Neural cell (in vitro differentiated cells): ENCODE data around the gene RAVER2.

Experiments
- EZH2 ChIP-seq: fragments of 200-600, 300-800 bp; shearing (Covaris generic), sonication (generic); IDR thresholded peaks from 2 replicates; pipeline ENCODE4 v1.6.1; 2014; ENCODE audit warnings: antibody characterized with exemption, low read length, borderline replicate concordance, mild to moderate bottlenecking; ENCODE audit not compliant: insufficient read depth, poor library complexity, severe bottlenecking
- MXI1 ChIP-seq: fragments of 450-650 bp; conservative IDR thresholded peaks from 2 replicates; pipeline ENCODE4 v1.6.1; 2014; ENCODE audit warnings: antibody characterized with exemption, mild to moderate bottlenecking; ENCODE audit not compliant: poor library complexity, severe bottlenecking
- RAD21 ChIP-seq: fragments of 450-650 bp; conservative IDR thresholded peaks from 2 replicates; pipeline ENCODE4 v1.6.1; 2014; ENCODE audit warnings: antibody characterized with exemption, mild to moderate bottlenecking, moderate library complexity
- TF ChIP-seq, protein P1 (sequence below): fragments of 450-650 bp; IDR thresholded peaks from 2 replicates; pipeline ENCODE4 v1.5.1; 2014; ENCODE audit warnings: antibody characterized with exemption, mild to moderate bottlenecking, moderate library complexity; ENCODE audit not compliant: poor library complexity, severe bottlenecking

GRCh38 chr1:64766429-64766828 lies 21.6 kb downstream of the RAVER2 start:
- no peak for TF ChIP-seq EZH2
- TF ChIP-seq, protein P1, sequence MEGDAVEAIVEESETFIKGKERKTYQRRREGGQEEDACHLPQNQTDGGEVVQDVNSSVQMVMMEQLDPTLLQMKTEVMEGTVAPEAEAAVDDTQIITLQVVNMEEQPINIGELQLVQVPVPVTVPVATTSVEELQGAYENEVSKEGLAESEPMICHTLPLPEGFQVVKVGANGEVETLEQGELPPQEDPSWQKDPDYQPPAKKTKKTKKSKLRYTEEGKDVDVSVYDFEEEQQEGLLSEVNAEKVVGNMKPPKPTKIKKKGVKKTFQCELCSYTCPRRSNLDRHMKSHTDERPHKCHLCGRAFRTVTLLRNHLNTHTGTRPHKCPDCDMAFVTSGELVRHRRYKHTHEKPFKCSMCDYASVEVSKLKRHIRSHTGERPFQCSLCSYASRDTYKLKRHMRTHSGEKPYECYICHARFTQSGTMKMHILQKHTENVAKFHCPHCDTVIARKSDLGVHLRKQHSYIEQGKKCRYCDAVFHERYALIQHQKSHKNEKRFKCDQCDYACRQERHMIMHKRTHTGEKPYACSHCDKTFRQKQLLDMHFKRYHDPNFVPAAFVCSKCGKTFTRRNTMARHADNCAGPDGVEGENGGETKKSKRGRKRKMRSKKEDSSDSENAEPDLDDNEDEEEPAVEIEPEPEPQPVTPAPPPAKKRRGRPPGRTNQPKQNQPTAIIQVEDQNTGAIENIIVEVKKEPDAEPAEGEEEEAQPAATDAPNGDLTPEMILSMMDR: no peak
- TF ChIP-seq RAD21: no peak
- TF ChIP-seq MXI1: no peak
